Stimulated activated CD8-positive, alpha-beta memory T cell treated with anti-CD3 and anti-CD28 coated beads, Interleukin-2, amount 100 ng/mL, for 1 hour (primary cell): ENCODE results near the gene SLC7A11.

ENCODE experiments used
- DNase-seq, 2 donors: peaks; one replicate each; pipeline ENCODE4 v3.0.0-alpha.2; 2020; ENCODE audit warnings: low read depth in 2 of 2

The SLC7A11 gene

DNA sequence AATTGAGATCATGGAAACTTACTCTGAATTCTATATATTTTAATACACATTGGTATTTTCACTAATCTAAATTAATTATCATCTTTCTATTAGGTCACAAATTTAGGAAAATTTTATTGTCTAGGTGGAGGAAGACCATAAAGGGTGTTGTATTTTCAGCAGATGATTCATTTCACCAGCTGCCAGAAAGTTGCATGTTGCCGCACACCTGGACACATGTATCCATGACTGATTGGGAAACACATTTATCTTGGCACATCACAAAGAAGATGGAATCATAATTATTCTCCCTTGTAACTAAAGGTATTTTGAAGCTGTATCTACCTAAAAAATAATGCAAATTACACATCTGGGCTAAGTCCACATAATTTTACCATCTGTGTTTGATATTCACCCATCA is 33.1 kb downstream of the SLC7A11 start:
- DNase-seq = no peak

DNA sequence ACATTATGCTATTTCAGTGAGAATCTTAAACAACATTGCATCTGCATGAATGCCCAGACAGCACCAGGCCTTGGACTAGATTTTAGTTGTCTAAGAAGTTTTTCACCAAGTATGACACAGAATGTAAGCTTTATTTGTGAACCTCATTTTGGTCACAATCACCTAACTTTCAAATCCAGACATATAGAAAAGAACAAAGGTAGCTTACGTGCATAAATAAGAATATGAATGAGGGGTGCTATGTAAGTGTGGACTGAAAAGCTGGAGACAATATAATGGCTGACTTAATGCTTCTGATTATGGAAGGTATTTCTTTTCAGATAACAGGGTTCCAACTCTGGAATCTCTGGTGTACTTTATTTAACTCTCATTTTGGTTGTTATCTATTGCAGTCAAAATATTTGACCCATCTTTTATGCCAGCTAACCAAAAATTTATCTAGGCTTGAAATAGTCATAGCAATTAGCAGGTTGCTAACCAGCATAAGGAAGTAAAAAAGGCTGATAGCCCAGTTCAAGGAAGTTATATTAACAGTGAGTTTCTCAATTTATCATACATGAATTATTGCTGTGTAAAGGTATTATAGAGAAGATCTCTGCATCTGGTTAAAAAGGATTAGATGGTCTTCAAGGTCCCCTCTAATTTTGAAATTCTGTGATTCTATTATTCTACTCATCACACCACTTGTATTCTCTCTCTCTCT is 36.5 kb downstream of the SLC7A11 start:
- no peak for DNase-seq

DNA sequence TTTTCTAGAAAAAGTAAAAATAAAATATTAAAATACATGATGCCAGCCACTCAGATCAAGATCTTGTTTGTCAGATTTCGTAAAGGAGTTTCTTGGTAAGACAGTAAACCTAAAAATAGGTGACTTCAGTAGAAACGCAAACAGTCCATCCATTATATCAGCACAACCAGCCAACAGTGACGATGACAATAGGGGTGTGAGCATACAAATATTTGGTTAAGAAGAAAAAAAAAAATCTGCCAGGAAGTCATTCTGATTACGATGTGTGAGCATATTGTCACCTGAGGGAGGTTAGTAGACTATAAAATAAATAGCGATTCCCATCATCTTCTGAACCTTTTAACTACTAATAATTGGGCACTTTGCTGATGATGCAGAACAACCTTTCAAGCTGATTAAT is 37.6 kb downstream of the SLC7A11 start:
- DNase-seq = no peak

DNA sequence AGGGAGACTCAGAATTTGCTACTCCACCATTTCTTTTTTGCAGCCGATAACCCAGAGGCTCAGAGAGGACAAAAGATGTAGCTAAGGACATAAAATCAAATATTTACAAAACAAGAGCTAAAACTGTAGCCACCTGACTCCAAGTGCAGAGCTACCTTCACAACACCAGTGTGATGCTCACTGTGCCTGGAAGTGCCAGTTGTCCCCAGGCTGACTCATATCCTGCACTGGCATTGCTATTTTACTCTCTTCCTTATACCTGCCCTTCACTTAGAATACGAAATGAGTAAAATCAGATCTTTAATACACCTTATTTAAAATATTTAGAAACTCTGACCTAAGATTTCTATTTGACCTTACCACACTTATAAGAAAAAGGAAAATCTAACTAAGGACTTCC is 39.5 kb downstream of the SLC7A11 start:
- DNase-seq = no peak

DNA sequence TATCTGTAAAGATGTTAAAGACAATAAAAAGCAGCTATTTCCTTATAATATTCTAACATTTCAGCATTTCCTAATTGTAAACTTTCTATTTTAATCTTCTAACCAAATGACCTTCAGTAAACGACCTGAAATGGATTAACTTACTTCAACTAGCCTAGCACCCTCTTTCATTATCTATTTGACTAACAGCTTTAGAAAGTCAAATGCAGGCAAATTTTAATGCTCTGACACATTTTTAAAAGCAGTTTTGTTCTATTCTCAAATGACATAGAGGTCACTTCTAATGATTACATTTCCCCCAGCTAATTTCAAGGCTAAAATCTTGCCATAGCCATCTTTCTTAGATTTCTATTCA is 41.9 kb downstream of the SLC7A11 start:
- DNase-seq = no peak

DNA sequence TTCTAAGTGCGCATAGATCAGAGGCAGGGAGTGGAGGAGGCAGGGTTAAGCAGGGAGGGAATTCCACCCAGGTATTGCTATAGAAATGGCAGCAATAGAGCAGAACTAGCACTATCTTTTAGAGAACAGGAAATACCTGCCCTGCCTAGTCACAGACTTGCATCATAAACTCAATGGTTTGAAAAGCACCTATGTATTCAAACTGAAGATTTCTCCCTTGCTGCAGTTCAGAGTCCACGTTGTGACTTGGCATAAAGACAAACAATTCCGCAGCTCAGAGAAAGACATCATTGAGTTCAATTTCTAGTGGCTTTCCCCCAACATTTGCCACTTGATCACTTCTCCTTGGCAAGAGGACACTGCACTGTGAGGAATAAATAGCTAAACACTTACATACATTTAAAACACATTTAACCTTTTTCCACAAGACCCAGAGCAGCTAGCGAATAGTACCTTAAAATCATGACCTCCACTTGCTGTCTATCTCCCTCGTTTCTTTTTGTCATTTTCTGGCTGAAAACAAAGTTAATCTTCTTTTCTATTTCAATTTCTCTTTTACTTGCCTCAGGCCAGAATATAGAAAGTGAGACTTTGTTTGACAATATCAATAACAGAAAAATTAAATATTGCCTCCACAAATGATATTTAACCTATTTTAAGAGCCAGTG is 42.4 kb downstream of the SLC7A11 start:
- no peak for DNase-seq

DNA sequence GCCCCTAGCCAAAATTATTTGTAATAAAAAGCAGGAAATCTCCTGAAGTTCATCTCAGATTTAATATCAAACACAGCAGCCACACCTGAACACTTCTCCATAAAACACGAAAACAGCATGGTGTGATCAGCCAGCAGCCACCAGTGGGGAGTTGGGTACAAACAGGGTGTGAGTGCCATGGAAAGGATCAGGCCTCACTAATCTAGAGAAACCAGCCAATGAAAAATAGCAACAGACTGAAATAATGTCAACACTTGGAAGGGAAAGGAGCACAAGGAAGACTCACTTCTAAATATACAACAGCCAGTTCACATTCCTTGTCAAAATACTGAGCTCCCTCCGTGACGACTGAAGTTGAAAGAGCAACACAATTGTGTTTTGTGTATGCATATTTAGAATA is 46.0 kb downstream of the SLC7A11 start:
- no peak for DNase-seq

DNA sequence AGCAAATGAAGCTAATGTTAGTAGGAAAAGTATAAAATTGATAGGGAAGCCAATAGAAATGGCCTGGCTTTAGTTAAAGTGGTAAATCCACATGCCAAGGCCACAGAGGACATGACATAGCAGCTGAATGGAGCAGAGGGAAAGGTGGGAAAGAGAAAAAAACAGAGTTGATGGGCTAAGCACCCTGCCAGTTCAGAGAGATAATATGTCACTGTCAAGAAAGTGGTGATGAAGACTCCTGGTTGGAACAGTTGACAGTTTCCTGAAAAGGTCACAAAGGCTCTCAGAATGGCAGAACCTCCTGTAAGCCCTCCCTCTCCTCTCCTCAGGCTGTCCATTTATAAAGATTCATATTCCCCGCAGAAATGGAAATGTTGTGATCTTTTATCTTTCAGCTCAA is 48.2 kb downstream of the SLC7A11 start:
- DNase-seq = no peak

DNA sequence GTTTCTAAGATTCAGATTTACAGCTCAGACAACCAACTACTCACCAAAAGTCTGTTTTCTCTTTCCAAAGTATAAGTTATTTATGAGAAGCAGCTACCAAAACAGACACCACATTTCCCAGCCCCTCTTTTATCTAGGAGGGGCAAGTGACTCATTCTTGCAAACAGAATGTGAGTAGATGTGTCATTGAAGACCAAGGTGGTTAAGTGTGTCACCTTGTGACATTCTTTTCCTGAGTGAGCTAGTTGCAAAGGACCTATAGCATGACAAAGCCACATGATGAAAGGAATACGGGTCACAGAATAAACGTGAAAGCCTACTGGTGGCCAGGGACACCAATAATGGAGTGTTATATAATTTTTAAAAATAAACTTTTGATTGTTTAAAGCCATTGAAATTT is 50.0 kb downstream of the SLC7A11 start:
- DNase-seq = no peak

DNA sequence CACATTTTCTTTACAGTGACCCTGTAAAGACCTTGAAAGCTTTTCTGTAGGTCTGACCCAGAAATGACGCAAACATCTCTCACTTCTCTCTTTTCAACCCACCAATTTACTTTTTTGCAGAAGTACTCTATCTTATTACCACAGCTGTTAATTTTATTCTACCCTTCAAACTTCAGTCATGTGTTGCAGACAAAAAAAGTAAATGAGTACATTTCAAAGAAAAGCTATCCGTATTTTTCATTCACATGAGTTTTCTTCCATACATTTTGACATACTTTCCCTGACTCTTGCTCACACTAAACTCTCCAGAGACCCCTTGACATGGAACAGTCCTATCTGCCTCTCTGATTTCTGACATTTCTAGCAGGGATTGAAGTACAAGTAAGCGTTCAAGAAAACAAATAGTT is 51.7 kb downstream of the SLC7A11 start:
- DNase-seq = no peak

DNA sequence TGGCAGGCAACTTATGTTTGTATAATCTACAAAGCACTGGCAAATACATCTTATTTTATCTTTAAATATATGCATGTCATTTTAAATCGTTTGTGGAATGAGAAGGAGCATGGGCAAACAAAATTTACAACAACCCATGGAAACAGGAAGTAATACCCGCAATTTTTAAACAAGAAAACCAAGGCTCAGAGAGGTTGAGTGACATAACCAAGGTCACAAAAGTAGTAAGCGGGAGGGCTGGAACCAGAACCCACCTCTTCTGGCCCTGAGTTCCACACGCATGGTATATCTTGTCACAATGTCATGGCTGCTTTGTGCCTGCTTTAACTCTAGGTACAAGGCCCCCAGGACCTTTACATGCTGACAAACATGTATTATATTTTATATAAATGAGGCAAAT is 52.9 kb downstream of the SLC7A11 start:
- no peak for DNase-seq

DNA sequence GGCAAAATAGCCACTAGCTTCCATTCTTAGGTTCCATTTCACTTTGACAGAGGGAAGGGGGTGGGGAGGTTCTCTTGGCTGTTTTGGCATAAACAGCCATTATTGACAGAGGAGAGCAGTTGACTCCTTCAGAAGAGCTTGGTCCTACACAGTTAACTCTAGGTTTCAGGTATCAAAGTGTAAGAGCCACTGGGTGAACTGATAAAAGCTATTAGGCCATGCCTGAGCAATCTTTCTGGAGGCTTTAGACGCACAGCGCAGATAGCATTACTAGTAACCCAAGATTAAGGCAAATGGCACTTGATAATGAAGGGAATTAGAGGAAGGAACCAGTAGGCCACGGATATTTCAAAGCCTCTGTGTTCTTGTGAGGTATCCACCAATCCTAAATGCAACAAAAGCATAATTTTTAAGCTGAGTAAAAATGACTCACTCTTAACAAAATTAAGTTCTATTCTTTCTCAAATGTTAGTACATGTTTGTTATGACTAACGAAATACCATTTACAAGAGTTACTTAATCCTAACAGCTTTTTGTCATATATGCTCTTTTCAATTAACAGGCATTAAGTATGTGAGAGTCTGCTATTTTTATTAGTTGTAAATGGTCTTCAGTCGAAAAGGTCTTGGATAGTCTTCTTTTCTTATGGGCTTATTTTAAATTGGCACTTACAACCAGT is 53.6 kb downstream of the SLC7A11 start:
- DNase-seq = no peak

DNA sequence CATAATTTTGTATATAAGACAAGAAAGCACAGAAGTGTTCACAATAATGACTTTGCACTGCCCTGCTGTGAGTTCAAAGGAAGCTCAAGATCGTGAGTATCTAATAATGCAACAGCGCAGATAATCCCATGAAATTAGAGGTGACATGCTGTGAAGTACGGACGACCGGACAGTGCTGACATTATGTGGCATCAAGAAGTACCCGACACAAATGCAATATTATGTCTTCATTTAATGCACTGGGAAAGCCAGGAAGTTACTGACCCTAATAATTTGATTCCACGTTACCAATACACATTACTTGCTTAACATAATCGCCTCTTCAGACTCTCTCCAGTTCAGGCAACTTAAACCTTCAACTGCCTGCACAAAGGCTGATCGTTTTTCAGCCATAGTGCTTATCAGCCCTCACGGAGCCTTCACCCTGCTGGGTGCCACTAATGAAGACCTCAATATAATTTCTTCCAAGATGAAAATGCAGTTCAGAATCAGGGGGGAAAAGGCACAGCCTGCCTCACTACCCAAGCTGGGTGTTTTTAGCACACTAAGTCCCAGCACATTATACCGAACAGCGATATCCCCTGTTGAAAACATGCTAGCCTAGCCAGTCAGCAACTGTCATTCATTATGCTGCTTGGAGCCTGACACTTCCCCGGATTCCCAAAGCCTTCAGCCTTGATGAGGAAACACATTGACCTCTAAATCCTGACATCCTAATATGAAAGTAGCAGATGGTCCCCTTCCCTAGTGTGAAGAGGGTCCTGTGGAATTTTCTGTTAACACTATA is 56.1 kb downstream of the SLC7A11 start:
- DNase-seq = no peak

DNA sequence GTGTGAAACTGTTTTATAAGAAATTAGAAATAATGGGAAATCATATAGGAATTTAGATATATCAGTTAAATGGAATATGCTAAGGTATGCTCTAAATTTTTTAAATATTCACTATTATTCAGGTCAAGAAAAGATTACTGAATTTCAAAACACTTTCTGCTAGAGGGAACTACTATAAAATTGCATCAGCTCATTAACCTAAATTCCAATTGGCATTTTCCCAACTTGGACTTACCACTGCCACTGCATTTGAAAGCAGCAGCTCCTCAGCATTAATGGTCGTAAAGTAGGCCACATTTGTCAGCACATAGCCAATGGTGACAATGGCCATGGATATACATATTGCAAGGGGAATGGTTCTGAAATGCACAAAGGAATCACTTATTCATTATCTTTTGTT is 57.3 kb downstream of the SLC7A11 start:
- DNase-seq = no peak

DNA sequence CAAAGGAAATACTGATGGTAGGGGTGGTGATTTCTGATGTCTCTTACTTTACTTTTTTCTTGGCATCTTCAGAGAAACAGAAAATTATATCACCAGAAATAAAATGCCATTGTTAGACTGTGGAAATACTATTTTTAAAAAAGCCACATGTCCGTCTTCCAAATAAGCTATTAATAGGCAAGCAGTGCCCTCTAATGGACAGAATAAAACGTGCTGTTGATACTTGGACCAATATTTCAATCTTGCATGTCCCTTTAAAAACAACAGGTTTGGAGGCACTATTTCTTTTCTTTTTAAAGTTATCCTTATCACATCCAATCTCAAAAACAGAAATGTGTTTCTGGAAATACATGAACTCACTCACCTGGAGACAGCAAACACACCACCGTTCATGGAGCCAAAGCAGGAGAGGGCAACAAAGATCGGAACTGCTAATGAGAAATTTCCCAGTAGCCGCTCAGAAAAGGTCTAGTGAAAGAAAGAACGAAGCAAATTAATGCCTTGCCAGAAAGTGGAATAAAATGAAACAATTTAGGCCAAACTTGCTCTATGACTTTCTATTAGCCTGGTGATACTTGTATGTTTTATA is 59.2 kb downstream of the SLC7A11 start:
- no peak for DNase-seq

DNA sequence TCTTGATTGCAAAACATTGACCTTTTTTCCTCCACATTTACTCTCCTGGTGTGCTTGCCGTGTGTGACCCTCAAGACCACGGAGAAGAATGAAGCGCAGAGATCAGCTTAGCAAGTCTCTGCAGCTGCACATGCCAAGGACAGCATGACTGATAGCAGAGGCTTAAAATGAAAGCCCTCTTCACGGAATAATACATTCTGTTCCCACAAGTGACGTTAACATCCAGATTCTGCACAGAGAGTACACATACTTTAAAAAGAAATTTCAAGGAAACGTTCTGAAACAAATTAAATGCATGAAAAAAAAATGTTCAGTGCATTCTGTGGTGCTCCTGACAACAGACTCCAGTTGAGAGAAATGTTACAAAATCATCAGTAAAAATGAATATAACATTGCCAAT is 60.9 kb downstream of the SLC7A11 start:
- no peak for DNase-seq

DNA sequence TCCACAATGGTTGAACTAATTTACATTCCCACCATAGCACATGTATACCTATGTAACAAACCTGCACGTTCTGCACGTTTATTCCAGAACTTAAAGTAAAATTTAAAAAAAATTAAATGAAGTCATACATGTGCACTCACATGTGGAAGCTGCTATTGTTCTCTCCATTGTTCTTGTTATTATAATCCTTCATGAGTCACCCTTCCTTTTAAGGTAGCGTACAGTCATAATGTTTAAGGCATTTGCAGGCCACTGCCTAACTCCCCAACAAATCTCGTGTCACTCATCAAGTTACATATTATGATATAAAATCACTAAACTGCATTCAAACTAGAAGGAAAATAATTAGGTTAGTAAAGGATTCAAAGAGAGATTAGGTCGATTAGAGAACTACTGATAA is 63.6 kb downstream of the SLC7A11 start:
- no peak for DNase-seq

DNA sequence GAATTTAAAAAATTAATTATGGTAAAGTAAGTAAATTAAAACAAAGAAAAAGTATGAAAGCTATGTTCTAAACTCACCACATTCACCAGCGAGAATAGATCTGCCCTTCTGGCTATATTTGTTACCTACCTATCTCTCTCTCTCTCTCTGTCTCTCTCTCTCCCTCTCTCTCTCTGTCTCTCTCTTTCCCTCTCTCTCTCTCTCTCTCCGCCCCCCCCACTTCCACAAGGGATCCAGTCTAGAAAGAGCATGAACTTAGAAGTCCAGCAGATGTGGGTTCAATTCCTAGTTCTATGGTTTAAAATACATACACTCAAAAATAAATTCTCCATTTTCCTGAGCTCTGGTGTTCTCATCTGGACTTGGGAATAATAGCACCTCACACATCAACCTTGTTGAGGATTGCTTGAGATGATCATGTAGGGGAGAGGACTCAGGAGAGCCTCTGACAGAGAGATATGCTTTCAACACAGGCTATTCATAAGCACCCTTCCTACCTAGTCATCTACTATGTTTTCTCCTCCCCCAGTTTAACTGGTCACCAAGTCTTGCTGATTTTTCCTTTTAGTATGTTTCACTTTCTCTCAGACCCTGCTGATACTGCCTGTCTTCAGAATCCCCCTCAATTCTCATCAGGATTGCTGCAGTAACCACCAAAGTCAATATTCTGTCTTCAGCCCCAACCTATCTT is 64.7 kb downstream of the SLC7A11 start:
- DNase-seq = no peak

DNA sequence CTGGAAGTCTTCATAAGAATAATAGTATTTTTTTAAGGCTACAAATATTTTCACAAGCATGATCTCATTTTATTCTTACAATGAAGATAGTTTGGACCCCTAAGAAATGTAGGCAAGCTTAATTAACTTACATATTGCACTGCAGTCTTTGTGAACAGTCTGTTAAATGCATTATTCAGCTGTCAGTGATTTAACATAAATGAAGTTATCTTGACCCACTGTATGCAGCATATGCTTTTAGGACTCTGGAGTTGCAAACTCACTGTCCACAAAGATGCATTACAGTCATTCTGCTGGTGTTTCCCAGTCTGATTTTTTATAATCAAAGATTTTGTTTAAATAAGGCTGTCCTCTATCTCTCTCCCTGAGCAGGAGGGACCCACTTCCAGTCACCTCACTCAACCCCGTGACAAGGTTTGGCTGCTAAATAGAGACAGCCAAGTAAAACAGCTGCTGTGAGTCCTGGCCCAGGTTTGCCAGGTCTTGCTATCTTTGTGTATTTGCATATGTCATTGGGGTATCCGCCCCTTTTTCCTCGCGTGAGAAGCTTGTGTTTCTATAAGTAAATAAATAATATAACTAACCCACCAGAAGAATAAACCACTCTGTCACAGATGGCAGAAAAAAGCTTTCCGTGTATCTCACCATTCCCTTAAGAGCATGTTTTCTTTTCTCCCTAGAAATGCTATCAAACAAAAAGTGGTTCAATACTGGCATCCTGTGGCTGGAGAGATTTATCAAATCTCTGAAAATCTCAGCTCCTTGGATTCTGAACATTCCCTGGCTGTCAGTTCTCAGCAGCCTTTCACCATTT is 67.0 kb downstream of the SLC7A11 start:
- no peak for DNase-seq

DNA sequence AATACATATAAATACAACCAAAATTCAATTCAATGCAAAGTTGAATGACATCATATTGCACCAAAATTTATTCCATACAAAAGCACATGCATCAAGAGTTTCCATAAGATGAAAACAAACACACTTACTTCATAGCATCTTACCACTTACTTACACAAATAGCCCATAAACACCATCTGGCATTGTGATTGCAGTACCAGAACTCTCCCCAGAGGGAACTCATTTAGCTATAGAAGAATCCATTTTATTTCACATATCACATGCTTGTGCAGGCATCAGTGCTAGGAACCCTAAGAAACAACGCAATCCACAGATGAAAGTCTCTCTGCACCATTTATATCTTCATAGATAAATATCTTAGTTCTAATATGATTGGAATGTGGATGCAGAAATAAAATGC is 77.9 kb downstream of the SLC7A11 start:
- DNase-seq = no peak

DNA sequence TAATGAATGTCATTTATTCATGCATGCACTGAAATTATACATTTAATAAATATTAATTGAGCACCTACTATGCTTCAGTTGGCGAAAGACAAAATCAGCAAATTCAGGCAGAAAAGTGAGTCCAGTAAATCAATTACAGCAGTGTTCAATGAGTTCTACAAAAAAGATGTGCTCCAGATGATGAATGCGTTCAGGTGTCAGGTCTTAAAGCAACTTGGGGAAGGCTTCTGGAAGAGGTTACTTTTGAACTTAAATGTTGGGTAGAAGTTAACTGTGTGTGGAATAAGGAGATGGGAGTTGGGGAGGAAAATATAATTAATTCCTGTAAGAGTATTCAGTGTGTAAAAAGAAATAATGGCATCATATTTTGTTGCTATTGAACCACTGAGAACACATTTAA is 79.0 kb downstream of the SLC7A11 start:
- no peak for DNase-seq
